ENCODE results near the gene SELENOI. TPM values are rescaled to one million over a fixed set of nuclear protein-coding genes. Genes with fewer than 3 reads are reported as not detected.

Gene SELENOI
- total and polyA plus RNA-seq, 4 donors = 3.2 to 36.6 (median 17.0) TPM

- Histone ChIP-seq H3K36me3 (ENCODE audit: control insufficient read depth in 4 of 4, insufficient read depth in 4 of 4, low read length in 4 of 4) (no peaks in the 10 kb centered on the region), H3K27me3 (ENCODE audit: control insufficient read depth in 3 of 3, insufficient read depth in 3 of 3, low read length in 2 of 3) (peaks cover 0 to 2% (median 0%) of the 10 kb centered on the region in 3 donors), H3K9me3 (ENCODE audit: control insufficient read depth in 4 of 4, insufficient read depth in 3 of 4, low read length in 3 of 4) (no peaks in the 10 kb centered on the region), H3K9ac (ENCODE audit: insufficient read depth in 1 of 2, low read length in 2 of 2) (no peak overlapping the region), H3K4me1 (ENCODE audit: control insufficient read depth in 5 of 5, insufficient read depth in 5 of 5, low read length in 5 of 5) (no peaks in the 10 kb centered on the region), H3K27ac (ENCODE audit: low read depth in 1 of 2, low read length in 1 of 2) (no peak overlapping the region), H3K4me3 (no peak overlapping the region)
- ATAC-seq (ENCODE audit: insufficient read depth, low FRiP score) (no peak), DNase-seq (no peak)
- 85 to 86% methylated on average over 2 of the region's 2 CpGs for WGBS, 2 donors
- no peak for TF ChIP-seq CTCF (IDR thresholded peaks at IDR 0.05; ENCODE audit: control extremely low read depth, extremely low read depth)
Observed at GRCh38 chr2:26410764-26411243, 64.9 kb downstream of the SELENOI start.

- no peak for DNase-seq
- 90 to 97% methylated on average over 6 of the region's 6 CpGs for WGBS, 2 donors
Observed at GRCh38 chr2:26411419-26411818, 65.5 kb downstream of the SELENOI start.

DNA sequence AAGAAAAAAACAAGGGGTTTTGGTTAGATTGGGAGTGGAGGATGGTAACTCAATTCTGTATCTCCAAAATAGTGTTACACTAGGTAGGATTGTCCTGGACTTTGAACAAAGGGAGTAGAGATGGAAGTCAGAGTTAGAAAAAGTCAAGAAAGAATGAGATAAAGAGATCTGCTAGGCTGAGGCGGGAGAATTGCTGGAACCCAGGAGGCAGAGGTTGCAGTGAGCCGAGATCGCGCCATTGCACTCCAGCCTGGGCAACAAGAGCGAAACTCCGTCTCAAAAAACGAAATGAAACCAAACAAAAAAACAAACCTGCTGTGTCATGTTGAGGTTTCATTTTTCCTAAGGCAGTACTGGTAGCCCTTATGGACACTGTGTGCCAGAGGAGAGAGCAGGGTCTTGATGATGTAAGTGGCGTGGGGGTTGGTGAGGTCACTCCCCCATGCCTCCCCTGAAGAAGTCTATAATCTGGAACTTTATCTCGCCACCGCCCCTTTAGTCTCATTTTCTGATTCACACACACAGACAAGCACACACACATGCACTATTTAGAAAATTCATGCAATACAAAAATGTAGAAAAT is 66.2 kb downstream of the SELENOI start:
- ATAC-seq (ENCODE audit: insufficient read depth, low FRiP score) (no peak), DNase-seq (no peak)
- H3K9ac ChIP-seq (ENCODE audit: insufficient read depth in 1 of 2, low read length in 2 of 2) = no peak overlapping the region
- no peaks in the 10 kb centered on the region for H3K36me3 ChIP-seq (ENCODE audit: control insufficient read depth in 4 of 4, insufficient read depth in 4 of 4, low read length in 4 of 4)
- H3K4me3 ChIP-seq = no peak overlapping the region
- WGBS, 2 donors = 57 to 60% methylated on average over 10 of the region's 10 CpGs
- peaks cover 0 to 2% (median 0%) of the 10 kb centered on the region in 3 donors for H3K27me3 ChIP-seq (ENCODE audit: control insufficient read depth in 3 of 3, insufficient read depth in 3 of 3, low read length in 2 of 3)
- no peaks in the 10 kb centered on the region for H3K9me3 ChIP-seq (ENCODE audit: control insufficient read depth in 4 of 4, insufficient read depth in 3 of 4, low read length in 3 of 4)
- no peaks in the 10 kb centered on the region for H3K4me1 ChIP-seq (ENCODE audit: control insufficient read depth in 5 of 5, insufficient read depth in 5 of 5, low read length in 5 of 5)
- TF ChIP-seq CTCF (IDR thresholded peaks at IDR 0.05; ENCODE audit: control extremely low read depth, extremely low read depth) = no peak
- H3K27ac ChIP-seq (ENCODE audit: low read depth in 1 of 2, low read length in 1 of 2) = no peak overlapping the region

More at GRCh38 chr2:26411419-26411818, 65.5 kb downstream of the SELENOI start:
- peaks cover 0 to 2% (median 0%) of the 10 kb centered on the region in 3 donors for H3K27me3 ChIP-seq (ENCODE audit: control insufficient read depth in 3 of 3, insufficient read depth in 3 of 3, low read length in 2 of 3)
- H3K36me3 ChIP-seq (ENCODE audit: control insufficient read depth in 4 of 4, insufficient read depth in 4 of 4, low read length in 4 of 4) = no peaks in the 10 kb centered on the region
- no peaks in the 10 kb centered on the region for H3K4me1 ChIP-seq (ENCODE audit: control insufficient read depth in 5 of 5, insufficient read depth in 5 of 5, low read length in 5 of 5)
- no peak overlapping the region for H3K9ac ChIP-seq (ENCODE audit: insufficient read depth in 1 of 2, low read length in 2 of 2)
- no peak for ATAC-seq (ENCODE audit: insufficient read depth, low FRiP score)
- H3K4me3 ChIP-seq = no peak overlapping the region
- TF ChIP-seq CTCF (IDR thresholded peaks at IDR 0.05; ENCODE audit: control extremely low read depth, extremely low read depth) = no peak
- H3K9me3 ChIP-seq (ENCODE audit: control insufficient read depth in 4 of 4, insufficient read depth in 3 of 4, low read length in 3 of 4) = no peaks in the 10 kb centered on the region
- no peak overlapping the region for H3K27ac ChIP-seq (ENCODE audit: low read depth in 1 of 2, low read length in 1 of 2)

GRCh38 chr2:26414311-26414710 is 68.4 kb downstream of the SELENOI start:
- H3K4me1 ChIP-seq (ENCODE audit: control insufficient read depth in 5 of 5, insufficient read depth in 5 of 5, low read length in 5 of 5) = no peaks in the 10 kb centered on the region
- DNase-seq (no peak), ATAC-seq (ENCODE audit: insufficient read depth, low FRiP score) (no peak)
- 95 to 96% methylated on average over 3 of the region's 3 CpGs for WGBS, 2 donors
- no peaks in the 10 kb centered on the region for H3K9me3 ChIP-seq (ENCODE audit: control insufficient read depth in 4 of 4, insufficient read depth in 3 of 4, low read length in 3 of 4)
- no peak for TF ChIP-seq CTCF (IDR thresholded peaks at IDR 0.05; ENCODE audit: control extremely low read depth, extremely low read depth)
- no peaks in the 10 kb centered on the region for H3K36me3 ChIP-seq (ENCODE audit: control insufficient read depth in 4 of 4, insufficient read depth in 4 of 4, low read length in 4 of 4)
- no peaks in the 10 kb centered on the region for H3K27me3 ChIP-seq (ENCODE audit: control insufficient read depth in 3 of 3, insufficient read depth in 3 of 3, low read length in 2 of 3)
- H3K9ac ChIP-seq (ENCODE audit: insufficient read depth in 1 of 2, low read length in 2 of 2) = no peak overlapping the region
- no peak overlapping the region for H3K4me3 ChIP-seq
- no peak overlapping the region for H3K27ac ChIP-seq (ENCODE audit: low read depth in 1 of 2, low read length in 1 of 2)

All from lung (tissue), 12 donors.